NCI-H446 (cell line): ENCODE data around the gene DDAH1.

ENCODE experiments used
- DNase-seq, 2 experiments: peaks; one replicate each; lab custom pipeline; 2025; lab: John Stamatoyannopoulos, UW

DDAH1 gene

GRCh38 chr1:85274969-85275453 lies 189.9 kb downstream of the DDAH1 start:
- no peak for DNase-seq

- DNase-seq = no peak
Measured at GRCh38 chr1:85273397-85273796, 191.6 kb downstream of the DDAH1 start.

- DNase-seq = no peak
Measured at GRCh38 chr1:85268801-85269585, 196.0 kb downstream of the DDAH1 start.
